Epidermal melanocyte (primary cell): ENCODE results near the gene PROS1.

Source experiments
- DNase-seq: peaks from one replicate; pipeline ENCODE4 v3.0.0; 2011; ENCODE audit warnings: low spot score; ENCODE audit not compliant: insufficient read length

The PROS1 gene

DNA sequence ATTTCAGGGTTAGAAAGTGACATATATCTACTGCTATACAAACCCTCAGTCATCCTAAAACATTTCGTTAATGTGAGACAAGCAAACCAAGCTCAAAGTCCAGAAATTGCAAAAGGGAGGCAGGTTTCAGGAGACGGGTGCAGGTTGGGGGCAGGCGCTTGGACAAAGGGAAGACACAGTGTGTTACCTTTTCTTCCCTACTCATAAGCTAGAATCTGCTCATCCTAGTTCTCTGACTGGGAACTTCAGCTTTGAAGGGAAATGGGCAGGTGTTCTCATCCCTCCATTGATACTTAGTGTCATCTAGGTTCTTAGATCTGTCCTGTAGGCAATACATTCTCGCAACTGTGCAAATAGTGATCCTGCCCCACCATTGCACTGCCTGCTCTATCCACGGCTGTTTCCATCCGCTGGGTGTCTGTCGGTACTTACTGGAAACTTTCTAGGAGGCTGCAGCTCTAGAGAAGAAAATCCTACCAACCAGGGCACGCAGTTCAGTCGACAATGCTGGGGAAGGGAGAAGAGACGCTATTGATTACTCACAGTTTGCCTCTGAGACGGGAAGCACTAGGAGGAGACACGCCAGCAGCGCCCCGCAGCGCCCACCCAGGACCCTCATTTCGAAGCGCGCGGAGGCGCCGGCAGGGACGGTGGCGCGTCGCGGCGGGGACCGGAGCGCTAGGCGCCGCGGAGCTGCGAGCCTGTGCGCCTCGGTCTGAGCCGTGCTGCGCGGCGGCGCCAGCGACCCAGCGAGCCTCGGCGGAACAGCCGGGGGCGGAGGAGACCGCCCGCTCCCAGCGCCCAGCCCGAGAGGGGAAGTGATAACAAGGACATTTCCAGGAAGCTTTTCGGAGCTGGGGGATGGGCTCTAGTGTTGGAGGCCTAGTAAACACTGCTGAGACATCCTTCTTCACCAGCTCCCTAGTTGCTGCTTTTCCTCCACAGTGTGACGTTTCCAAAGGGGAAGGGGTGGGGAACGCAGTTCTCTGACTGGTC lies at the start of gene PROS1:
TSS of gene PROS1 (minus strand) at position 766 of the 996 bp plus-strand sequence. CDS start at position 619, 147 bp downstream.
- peak; percentile 65 for DNase-seq

- DNase-seq = no peak
Measured at GRCh38 chr3:94020293-94020692, 46.6 kb upstream of the PROS1 start.

GRCh38 chr3:94019659-94020058 lies 46.0 kb upstream of the PROS1 start:
- DNase-seq = no peak

DNA sequence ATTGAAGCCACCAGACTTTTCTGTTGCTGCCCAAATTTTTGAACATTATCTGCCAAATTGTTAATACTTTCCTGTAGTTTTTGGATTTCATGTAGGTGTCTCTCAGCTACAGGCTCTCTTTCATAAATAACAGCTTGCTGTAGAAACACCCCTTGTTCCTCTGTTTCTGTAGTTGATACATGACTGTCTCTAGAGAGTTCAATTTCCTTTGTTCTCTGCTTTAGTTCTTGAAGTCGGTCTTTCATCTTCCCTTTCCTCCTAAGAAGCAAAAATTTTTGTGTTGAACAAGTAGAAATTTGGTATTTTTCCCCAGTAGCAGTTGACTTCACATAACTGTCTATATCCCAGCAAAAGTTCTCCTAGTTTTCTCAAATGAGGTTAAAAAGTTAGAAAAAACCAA lies 41.3 kb upstream of the PROS1 start:
- DNase-seq = no peak

DNA sequence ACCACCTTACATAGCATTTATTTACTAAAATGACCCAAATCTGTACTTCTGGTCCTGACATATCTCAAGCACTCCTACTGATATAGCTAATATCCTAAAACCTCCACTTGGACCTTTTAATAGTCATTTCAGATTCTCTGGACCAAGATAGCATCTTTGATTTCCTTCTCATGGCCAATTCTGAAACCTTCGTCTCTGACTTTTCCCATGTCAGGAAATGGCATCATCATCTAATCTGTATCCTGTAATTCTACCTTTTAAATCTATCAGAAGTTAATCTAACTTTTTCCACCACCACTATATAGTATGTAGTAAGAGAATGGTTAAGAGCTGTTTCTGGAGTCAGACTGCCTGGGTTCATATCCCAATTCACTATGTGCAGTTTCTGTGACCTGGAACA lies 38.5 kb upstream of the PROS1 start:
- DNase-seq = no peak

GRCh38 chr3:94011233-94011711 lies 37.6 kb upstream of the PROS1 start:
- no peak for DNase-seq

DNA sequence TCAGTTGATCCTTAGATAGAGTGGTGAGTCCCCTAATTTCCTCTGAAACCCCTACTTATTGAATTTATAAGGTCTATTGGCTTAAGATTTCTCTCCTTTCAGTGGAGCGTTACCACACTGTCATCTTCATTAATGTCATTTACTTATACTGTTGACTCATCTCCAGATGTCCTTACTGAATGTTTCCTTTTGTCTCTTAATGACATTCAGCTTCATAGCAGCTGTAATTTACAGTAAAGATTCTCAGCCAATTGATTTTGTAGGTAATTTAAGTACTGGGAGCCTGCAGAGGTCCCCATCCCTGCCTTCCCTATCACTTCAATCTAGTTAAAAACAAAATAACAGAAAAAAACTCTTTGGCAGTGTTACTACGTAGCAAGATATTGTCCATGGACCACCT lies 35.9 kb upstream of the PROS1 start:
- no peak for DNase-seq

- no peak for DNase-seq
Measured at GRCh38 chr3:94008253-94008652, 34.6 kb upstream of the PROS1 start.

- DNase-seq = peak; percentile 44
Measured at GRCh38 chr3:94004301-94004910, 30.7 kb upstream of the PROS1 start.

DNA sequence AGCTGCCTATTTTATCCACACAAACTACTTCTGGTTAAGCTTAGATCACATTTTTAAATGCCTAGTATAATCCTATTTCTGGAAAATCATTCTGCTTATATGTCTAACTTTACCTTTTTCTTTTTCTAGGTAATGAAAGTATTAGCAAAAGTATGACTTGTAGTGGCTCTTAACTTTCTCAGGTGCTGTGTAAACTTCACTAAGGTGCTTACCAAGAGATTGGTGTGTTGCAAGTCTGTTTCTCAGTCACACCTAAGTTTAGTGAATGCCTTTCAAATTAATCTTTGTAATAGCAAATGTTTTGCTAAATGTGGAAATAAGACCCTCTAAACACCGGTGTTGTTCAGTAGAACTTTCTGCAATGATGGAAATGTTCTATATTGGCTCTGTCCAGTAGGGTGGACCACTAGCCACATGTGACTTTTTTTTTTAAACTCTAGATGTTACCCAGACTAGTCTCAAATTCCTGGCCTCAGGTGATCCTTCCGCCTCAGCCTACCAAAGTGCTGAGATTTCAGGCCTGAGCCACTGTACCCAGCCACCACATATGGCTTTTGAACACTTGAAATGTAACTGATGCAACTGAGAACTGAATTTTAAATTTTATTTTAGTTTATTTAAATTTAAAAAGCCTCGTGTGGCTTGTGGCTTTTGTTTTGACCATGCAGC lies 28.3 kb upstream of the PROS1 start:
- DNase-seq = no peak

DNA sequence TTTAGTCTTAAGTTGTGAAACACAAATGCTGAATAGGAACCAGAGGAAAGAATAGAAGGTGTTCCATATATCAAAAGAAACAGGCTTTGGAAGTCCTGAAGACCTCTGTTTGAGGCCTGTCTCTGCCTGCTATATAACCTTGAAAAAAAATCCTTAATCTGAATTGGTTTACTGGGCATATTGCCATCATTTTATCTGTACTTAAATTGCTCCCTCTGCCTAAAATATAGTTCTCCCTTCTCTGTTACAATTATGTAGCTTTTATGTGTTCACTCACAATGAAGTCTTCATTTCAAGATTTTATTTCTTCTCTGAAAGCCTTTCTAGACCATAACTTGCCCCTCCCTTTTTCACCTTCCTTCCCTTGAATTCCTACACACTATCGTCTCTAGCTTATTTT lies 27.5 kb upstream of the PROS1 start:
- DNase-seq = no peak

- DNase-seq = no peak
Measured at GRCh38 chr3:93994056-93994455, 20.4 kb upstream of the PROS1 start.

DNA sequence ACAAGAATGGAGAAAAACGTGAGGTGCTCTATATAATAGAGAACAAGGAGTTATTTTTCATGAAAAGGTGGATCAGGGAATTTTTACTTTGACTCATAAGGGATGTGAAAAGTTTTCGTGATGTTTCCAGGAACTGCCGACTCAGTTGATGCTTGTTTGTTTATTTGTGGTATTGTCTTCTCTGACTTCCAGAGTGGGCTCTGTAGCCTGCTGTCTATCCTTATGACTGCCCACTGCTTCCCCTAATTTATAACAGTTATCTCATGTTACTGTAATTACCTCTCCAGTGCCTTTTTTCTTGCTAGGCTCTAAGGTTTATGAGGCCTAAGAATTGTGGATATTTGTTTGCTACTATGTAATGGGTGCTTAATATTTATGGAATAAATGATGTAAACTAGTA lies 18.5 kb upstream of the PROS1 start:
- DNase-seq = no peak

DNA sequence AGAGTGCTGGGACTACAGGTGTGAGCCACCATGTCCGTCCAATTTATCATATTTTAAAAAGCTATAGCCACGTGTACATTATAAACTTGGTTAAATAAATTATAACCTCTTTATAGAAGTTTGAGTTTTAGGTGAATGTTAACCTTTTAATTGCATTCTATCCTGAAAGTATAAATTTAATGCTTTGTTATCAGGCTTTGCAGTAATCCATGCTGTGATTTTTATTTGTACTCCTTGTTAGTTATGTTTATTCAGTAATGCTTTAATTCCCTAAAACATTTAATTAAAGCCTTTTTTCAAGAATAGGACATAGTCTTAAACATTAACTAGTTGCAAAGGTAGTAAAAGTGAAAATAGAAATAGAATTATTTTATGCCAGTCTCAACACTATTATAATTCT lies 17.9 kb upstream of the PROS1 start:
- DNase-seq = no peak

GRCh38 chr3:93989241-93989640 lies 15.5 kb upstream of the PROS1 start:
- no peak for DNase-seq

- no peak for DNase-seq
Measured at GRCh38 chr3:93988764-93989163, 15.1 kb upstream of the PROS1 start.

GRCh38 chr3:93988283-93988682 lies 14.6 kb upstream of the PROS1 start:
- no peak for DNase-seq

DNA sequence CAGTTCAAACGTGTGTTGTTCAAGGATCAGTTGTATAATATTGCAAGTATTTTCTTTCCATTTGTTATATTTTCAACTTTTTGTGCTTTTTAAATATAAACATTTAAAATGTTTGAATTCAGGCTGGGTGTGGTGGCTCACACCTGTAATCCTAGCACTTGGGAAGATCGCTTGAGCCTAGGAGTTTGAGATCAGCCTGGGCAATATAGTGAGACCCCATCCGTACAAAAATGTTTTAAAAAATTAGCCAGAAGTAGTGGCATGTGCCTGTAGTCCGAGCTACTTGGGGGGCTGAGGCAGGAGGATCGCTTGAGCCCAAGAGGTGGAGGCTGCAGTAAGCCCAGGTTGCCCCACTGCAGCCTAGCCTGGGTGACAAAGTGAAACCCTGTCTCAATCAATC lies 10.9 kb upstream of the PROS1 start:
- no peak for DNase-seq

- no peak for DNase-seq
Measured at GRCh38 chr3:93983408-93983807, 9.7 kb upstream of the PROS1 start.

- DNase-seq = no peak
Measured at GRCh38 chr3:93981649-93982048, 8.0 kb upstream of the PROS1 start.

DNA sequence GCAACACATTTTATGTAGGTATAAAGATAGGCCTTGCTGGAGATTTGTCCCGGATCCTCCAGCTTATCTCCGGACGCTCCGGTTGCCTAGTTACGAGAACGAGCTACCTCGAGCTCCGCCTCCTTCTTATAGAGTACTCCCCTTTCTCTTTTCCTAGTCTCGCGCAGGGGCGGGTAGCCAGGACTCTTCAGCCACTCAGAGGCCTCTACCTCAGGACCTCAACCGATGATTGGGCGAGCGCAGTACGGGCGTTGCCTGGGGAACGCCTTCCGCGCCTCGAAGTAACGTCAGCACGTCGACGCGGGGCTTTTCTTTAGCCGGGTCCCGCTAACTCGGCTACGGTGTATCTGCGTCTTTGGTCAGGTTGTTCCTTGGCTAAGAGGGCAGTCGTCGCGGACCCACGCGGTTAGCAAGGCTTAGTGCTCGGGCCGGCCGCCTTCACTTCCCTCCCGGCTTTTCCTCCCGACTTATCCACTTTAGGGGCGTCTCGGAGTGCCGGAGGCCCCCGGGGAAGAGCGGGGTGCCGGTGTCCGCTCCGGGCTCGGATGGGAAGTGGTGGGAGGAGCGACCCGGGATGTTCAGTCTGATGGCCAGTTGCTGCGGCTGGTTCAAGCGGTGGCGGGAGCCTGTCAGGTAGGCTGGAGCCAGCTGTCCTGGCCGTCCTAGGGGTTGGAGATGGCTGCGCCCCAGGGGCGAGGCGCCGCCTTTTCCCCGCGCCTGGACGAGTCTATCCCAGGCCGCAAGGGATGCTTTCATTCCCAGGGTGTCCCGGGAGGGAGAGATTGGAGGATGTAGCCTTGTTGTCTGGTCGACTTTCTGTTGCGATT lies 6.4 kb upstream of the PROS1 start, which contains the start of gene ARL13B:
TSS of gene ARL13B (plus strand) at position 306 of the 827 bp plus-strand sequence. CDS start at position 575, 269 bp downstream.
- DNase-seq = peak; percentile 98
